Prostate gland (tissue), 2 donors: Measurements from ENCODE around the gene ZNF414.

ENCODE experiments used
- CTCF ChIP-seq, 4 experiments: fragments of 200-600 bp in 2 of 4; fragments of 450-650 bp in 2 of 4; sonication (generic) in 2 of 4; IDR thresholded peaks; 1 replicate in 3 of 4; 2 replicates in 1 of 4; pipeline ENCODE4 v1.5.1; 2016 to 2019; ENCODE audit warnings: antibody characterized with exemption in 4 of 4, mild to moderate bottlenecking in 2 of 4, moderate library complexity in 2 of 4
- POLR2A ChIP-seq: fragments of 450-650 bp; IDR thresholded peaks from one replicate; pipeline ENCODE4 v1.6.1; 2016; ENCODE audit warnings: antibody characterized with exemption, mild to moderate bottlenecking
- POLR2AphosphoS5 ChIP-seq: sonication (generic); formaldehyde crosslinking; IDR thresholded peaks from one replicate; pipeline ENCODE4 v1.6.1; 2017; ENCODE audit warnings: antibody characterized with exemption

- TF ChIP-seq CTCF (IDR thresholded peaks at IDR 0.05) = no peak
- TF ChIP-seq POLR2AphosphoS5 = no peak
- no peak for TF ChIP-seq POLR2A
Observed at GRCh38 chr19:8481201-8481600, 32.8 kb downstream of the ZNF414 start.
